Erythroblast (primary cell): ENCODE measurements around the gene STAT1.

Experiments used
- DNase-seq, 2 experiments: peaks; one replicate each; lab custom pipeline; 2025; lab: John Stamatoyannopoulos, UW
- GATA1 ChIP-seq: IDR thresholded peaks from 2 replicates; pipeline ENCODE4 v1.6.1; 2011; ENCODE audit warnings: low read depth, mild to moderate bottlenecking, control low read depth, low read length, moderate library complexity
- POLR2A ChIP-seq: IDR thresholded peaks from 2 replicates; pipeline ENCODE4 v1.6.1; 2011; ENCODE audit warnings: mild to moderate bottlenecking, low read length

Gene STAT1

GRCh38 chr2:190933361-190933760 is 80.6 kb downstream of the STAT1 start:
- no peak for DNase-seq
- no peak for TF ChIP-seq GATA1
- TF ChIP-seq POLR2A: no peak

DNA sequence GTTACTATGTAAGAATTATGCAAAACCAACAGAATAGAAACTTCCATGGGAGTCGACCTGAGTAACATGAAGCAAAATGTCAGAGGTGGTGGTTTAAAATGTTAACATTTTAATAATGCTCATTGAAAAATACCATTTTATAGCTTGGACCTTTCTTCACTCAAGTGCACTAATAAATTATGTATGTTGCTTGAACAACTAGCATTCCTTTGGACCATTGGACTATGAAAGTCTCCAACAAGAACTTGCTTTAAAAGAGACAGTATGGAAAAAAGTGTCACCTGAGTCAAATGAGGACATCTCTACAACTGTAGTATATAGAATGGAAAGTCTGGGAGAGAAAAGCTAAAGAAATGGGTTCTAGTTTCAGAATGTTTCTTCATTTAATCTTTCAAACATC is 81.5 kb downstream of the STAT1 start:
- TF ChIP-seq POLR2A (no peak), GATA1 (no peak)
- no peak for DNase-seq

- TF ChIP-seq GATA1: no peak
- TF ChIP-seq POLR2A: no peak
- no peak for DNase-seq
These were observed 83.6 kb downstream of the STAT1 start for GRCh38 chr2:190930411-190930810.

- TF ChIP-seq POLR2A (no peak), GATA1 (no peak)
- no peak for DNase-seq
These were observed 84.1 kb downstream of the STAT1 start for GRCh38 chr2:190929919-190930318.

- DNase-seq: no peak
These were observed 86.7 kb downstream of the STAT1 start for GRCh38 chr2:190927301-190927700.

DNA sequence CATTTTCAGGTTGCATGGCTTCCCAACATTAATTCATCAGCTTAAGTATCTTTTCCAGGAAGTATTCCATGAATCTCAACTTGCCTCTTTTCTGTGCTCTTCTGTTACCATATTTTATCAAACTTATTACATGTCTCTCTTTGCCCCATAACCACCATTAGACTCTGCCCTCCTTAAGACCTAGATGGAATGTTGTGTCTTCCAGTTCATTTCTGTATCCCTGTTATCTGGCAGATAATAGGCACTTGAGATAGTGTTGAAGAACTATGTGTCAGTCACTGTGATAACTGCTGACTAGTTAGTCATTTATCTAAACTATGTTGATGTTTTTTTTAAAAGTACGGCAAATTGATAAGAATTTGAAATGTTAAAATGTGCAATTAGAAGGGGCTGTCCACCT is 91.6 kb downstream of the STAT1 start:
- TF ChIP-seq POLR2A (no peak), GATA1 (no peak)
- DNase-seq: no peak

More at GRCh38 chr2:190927301-190927700, 86.7 kb downstream of the STAT1 start:
- TF ChIP-seq POLR2A (no peak), GATA1 (no peak)

DNA sequence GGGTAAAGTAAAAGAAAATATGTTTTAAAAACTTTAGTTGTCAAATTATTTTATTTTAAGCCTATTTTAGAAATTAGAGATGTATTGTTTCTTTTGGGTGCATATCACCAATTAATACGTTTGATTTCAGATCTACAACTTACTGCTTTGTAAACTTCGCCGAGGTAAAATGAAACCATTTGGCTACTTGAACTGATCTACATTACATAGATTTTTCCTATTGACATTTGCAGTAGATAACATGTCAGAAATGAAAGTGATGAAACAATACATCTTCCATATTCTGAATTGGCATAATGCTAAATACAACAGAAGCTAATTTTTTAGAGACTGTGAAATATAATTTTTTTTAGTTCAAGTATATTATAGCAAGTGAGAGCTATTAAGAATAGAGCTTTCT is 93.9 kb downstream of the STAT1 start:
- no peak for DNase-seq
- TF ChIP-seq GATA1 (no peak), POLR2A (no peak)
